Measurements from ENCODE around the gene HSPA1L. TPM values are rescaled to one million over a fixed set of nuclear protein-coding genes. Genes with fewer than 3 reads are reported as not detected.

Gene HSPA1L
- total and polyA plus RNA-seq, 2 experiments from 2014 or later = 0.44 to 0.83 TPM

DNA sequence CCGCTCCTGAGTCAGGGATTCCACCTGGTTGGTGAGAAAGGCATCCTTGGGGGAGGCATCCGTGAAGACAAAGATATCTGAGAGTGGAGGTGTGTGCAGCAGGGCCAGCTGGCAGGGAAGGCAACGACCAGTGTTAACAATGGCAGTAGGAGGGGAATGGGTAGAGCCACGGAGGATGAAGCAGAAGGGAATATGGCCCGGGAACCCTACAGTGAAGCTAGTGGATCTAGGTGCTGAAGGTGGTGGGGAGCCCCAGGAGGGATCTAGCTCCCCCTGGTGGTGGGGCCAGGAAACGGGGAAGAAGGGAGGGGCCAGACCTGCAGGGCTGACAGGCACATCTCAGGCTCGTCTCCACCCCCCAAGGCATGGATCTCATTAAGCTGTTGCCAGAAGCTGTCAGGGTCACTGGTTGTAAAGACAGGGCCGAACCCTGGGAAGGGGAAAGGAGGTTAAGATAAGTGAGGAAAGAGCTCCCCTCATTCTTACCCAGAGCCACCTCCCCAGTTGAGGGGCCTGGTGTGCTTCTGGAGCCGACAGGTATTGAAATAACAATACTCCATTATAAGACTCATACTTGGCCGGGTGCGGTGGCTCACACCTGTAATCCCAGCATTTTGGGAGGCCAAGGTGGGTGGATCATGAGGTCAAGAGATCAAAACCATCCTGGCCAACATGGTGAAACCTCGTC, 45.3 kb downstream of the HSPA1L start:
- H3K27me3 Mint-ChIP-seq (ENCODE audit: insufficient read depth, low read depth, poor library complexity) = peaks cover 22% of the 10 kb centered on the region
- Histone ChIP-seq H3K4me1 (ENCODE audit: insufficient read depth) (peaks cover 11% of the 10 kb centered on the region), H3F3A (replicated peaks; ENCODE audit: low read depth) (0 out of 2 replicates have a peak, but pooled peaks cover 2% of the 10 kb centered on the region), H3K9me2 (ENCODE audit: insufficient read depth) (no peaks in the 10 kb centered on the region), H3K27me3 (ENCODE audit: insufficient read depth) (no peaks in the 10 kb centered on the region), H4K20me1 (replicated peaks; ENCODE audit: insufficient read depth) (no peaks in the 10 kb centered on the region), H3K4me2 (no peak overlapping the region), H2AFZ (no peak overlapping the region), H3K4me3 (no peak overlapping the region), H3K36me3 (ENCODE audit: insufficient read depth) (no peaks in the 10 kb centered on the region), H3K79me2 (replicated peaks; ENCODE audit: insufficient read depth) (no peaks in the 10 kb centered on the region), H3K27ac (ENCODE audit: low read depth) (no peak overlapping the region)
- no peaks in the 10 kb centered on the region; the same call in 2 of the 3 replicates for H3K9me3 Mint-ChIP-seq
- ATAC-seq (peak; percentile 59), DNase-seq (ENCODE audit: low spot score) (peak; percentile 84)
- no peak overlapping the region for H3K27ac Mint-ChIP-seq
- H3K36me3 Mint-ChIP-seq (ENCODE audit: low read depth) = no peaks in the 10 kb centered on the region
- H3K4me1 Mint-ChIP-seq = peaks cover 13% of the 10 kb centered on the region; the same call in 2 of the 3 replicates
- TF ChIP-seq, protein P1, sequence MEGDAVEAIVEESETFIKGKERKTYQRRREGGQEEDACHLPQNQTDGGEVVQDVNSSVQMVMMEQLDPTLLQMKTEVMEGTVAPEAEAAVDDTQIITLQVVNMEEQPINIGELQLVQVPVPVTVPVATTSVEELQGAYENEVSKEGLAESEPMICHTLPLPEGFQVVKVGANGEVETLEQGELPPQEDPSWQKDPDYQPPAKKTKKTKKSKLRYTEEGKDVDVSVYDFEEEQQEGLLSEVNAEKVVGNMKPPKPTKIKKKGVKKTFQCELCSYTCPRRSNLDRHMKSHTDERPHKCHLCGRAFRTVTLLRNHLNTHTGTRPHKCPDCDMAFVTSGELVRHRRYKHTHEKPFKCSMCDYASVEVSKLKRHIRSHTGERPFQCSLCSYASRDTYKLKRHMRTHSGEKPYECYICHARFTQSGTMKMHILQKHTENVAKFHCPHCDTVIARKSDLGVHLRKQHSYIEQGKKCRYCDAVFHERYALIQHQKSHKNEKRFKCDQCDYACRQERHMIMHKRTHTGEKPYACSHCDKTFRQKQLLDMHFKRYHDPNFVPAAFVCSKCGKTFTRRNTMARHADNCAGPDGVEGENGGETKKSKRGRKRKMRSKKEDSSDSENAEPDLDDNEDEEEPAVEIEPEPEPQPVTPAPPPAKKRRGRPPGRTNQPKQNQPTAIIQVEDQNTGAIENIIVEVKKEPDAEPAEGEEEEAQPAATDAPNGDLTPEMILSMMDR (conservative IDR thresholded peaks at IDR 0.05; ENCODE audit: low read depth in 2 of 2) = peak; percentile 91 to 94
- TF ChIP-seq EZH2phosphoT487 (IDR thresholded peaks at IDR 0.05; ENCODE audit: unreplicated experiment) = no peak
- H3K4me3 Mint-ChIP-seq = no peak overlapping the region; the same call in 2 of the 3 replicates

DNA sequence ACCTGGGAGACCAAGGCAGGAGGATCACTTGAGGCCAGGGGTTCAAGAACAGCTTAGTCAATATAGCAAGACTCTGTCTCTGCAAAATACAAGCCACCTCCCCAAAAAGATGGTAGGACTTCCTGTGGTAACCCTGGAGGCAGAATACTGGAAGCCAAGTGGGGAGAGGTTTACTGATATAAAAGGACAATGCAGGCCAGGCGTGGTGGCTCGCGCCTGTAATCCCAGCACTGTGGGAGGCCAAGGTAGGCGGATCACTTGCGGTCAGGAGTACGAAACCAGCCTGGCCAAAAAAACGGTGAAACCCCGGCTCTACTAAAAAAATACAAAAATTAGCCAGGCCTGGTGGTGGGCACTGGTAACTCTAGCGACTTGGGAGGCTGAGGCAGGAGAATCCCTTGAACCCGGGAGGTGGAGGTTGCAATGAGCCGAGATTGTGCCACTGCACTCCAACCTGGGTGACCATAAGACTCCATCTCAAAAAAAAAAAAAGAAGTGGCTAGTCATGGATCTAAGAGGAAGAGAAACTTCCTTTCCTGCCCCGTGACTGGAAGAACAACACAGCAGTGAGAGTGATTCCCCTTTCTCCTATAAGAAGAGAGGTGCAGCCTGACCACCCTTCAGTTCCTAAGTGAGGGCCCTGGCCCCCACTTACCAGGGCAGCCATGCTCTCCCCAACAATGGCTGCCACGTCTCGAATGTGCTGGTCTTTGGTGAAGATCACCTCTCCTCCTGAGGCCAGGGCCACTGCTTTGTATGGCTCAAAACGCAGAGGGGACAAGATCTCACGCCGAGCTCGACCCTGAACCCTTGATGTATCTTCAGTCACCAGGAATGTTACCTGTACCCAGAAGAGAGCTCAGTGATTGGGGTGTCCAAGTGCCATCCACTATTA, 46.5 kb downstream of the HSPA1L start:
- no peak overlapping the region for H3K4me3 Mint-ChIP-seq
- Histone ChIP-seq H3K4me2 (no peak overlapping the region), H3K4me3 (no peak overlapping the region), H3F3A (replicated peaks; ENCODE audit: low read depth) (0 out of 2 replicates have a peak, but pooled peaks cover 2% of the 10 kb centered on the region), H3K27me3 (ENCODE audit: insufficient read depth) (no peaks in the 10 kb centered on the region), H3K4me1 (ENCODE audit: insufficient read depth) (peaks cover 11% of the 10 kb centered on the region), H3K27ac (ENCODE audit: low read depth) (no peak overlapping the region), H2AFZ (no peak overlapping the region), H3K9me2 (ENCODE audit: insufficient read depth) (no peaks in the 10 kb centered on the region), H3K36me3 (ENCODE audit: insufficient read depth) (no peaks in the 10 kb centered on the region), H4K20me1 (replicated peaks; ENCODE audit: insufficient read depth) (no peaks in the 10 kb centered on the region), H3K79me2 (replicated peaks; ENCODE audit: insufficient read depth) (no peaks in the 10 kb centered on the region)
- H3K36me3 Mint-ChIP-seq (ENCODE audit: low read depth) = no peaks in the 10 kb centered on the region; the same call in 2 of the 3 replicates
- H3K27me3 Mint-ChIP-seq (ENCODE audit: insufficient read depth, low read depth, poor library complexity) = peaks cover 19% of the 10 kb centered on the region
- H3K4me1 Mint-ChIP-seq = peaks cover 18% of the 10 kb centered on the region
- no peak for DNase-seq (ENCODE audit: low spot score)
- H3K27ac Mint-ChIP-seq = no peak overlapping the region
- ATAC-seq = no peak
- no peaks in the 10 kb centered on the region; the same call in 2 of the 3 replicates for H3K9me3 Mint-ChIP-seq
- no peak for TF ChIP-seq ZNF114 (CRISPR knock-in tag; IDR thresholded peaks at IDR 0.05)
- TF ChIP-seq, protein P2, sequence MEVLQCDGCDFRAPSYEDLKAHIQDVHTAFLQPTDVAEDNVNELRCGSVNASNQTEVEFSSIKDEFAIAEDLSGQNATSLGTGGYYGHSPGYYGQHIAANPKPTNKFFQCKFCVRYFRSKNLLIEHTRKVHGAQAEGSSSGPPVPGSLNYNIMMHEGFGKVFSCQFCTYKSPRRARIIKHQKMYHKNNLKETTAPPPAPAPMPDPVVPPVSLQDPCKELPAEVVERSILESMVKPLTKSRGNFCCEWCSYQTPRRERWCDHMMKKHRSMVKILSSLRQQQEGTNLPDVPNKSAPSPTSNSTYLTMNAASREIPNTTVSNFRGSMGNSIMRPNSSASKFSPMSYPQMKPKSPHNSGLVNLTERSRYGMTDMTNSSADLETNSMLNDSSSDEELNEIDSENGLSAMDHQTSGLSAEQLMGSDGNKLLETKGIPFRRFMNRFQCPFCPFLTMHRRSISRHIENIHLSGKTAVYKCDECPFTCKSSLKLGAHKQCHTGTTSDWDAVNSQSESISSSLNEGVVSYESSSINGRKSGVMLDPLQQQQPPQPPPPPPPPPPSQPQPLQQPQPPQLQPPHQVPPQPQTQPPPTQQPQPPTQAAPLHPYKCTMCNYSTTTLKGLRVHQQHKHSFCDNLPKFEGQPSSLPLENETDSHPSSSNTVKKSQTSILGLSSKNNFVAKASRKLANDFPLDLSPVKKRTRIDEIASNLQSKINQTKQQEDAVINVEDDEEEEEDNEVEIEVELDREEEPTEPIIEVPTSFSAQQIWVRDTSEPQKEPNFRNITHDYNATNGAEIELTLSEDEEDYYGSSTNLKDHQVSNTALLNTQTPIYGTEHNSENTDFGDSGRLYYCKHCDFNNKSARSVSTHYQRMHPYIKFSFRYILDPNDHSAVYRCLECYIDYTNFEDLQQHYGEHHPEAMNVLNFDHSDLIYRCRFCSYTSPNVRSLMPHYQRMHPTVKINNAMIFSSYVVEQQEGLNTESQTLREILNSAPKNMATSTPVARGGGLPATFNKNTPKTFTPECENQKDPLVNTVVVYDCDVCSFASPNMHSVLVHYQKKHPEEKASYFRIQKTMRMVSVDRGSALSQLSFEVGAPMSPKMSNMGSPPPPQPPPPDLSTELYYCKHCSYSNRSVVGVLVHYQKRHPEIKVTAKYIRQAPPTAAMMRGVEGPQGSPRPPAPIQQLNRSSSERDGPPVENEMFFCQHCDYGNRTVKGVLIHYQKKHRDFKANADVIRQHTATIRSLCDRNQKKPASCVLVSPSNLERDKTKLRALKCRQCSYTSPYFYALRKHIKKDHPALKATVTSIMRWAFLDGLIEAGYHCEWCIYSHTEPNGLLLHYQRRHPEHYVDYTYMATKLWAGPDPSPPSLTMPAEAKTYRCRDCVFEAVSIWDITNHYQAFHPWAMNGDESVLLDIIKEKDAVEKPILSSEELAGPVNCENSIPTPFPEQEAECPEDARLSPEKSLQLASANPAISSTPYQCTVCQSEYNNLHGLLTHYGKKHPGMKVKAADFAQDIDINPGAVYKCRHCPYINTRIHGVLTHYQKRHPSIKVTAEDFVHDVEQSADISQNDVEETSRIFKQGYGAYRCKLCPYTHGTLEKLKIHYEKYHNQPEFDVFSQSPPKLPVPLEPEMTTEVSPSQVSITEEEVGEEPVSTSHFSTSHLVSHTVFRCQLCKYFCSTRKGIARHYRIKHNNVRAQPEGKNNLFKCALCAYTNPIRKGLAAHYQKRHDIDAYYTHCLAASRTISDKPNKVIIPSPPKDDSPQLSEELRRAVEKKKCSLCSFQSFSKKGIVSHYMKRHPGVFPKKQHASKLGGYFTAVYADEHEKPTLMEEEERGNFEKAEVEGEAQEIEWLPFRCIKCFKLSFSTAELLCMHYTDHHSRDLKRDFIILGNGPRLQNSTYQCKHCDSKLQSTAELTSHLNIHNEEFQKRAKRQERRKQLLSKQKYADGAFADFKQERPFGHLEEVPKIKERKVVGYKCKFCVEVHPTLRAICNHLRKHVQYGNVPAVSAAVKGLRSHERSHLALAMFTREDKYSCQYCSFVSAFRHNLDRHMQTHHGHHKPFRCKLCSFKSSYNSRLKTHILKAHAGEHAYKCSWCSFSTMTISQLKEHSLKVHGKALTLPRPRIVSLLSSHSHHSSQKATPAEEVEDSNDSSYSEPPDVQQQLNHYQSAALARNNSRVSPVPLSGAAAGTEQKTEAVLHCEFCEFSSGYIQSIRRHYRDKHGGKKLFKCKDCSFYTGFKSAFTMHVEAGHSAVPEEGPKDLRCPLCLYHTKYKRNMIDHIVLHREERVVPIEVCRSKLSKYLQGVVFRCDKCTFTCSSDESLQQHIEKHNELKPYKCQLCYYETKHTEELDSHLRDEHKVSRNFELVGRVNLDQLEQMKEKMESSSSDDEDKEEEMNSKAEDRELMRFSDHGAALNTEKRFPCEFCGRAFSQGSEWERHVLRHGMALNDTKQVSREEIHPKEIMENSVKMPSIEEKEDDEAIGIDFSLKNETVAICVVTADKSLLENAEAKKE (CRISPR knock-in tag; IDR thresholded peaks at IDR 0.05) = no peak
- no peak for TF ChIP-seq EZH2phosphoT487 (IDR thresholded peaks at IDR 0.05; ENCODE audit: unreplicated experiment)
- TF ChIP-seq CREB1 (CRISPR knock-in tag; IDR thresholded peaks at IDR 0.05; ENCODE audit: low read depth) = no peak
- no peak for TF ChIP-seq POLR2AphosphoS5 (IDR thresholded peaks at IDR 0.05; ENCODE audit: low read depth)
- TF ChIP-seq NANOG (IDR thresholded peaks at IDR 0.05; ENCODE audit: borderline replicate concordance) = no peak
- TF ChIP-seq, protein P3, sequence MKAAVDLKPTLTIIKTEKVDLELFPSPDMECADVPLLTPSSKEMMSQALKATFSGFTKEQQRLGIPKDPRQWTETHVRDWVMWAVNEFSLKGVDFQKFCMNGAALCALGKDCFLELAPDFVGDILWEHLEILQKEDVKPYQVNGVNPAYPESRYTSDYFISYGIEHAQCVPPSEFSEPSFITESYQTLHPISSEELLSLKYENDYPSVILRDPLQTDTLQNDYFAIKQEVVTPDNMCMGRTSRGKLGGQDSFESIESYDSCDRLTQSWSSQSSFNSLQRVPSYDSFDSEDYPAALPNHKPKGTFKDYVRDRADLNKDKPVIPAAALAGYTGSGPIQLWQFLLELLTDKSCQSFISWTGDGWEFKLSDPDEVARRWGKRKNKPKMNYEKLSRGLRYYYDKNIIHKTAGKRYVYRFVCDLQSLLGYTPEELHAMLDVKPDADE (IDR thresholded peaks at IDR 0.05) = no peak
- no peak for TF ChIP-seq JUNB (IDR thresholded peaks at IDR 0.05; ENCODE audit: unreplicated experiment)
- no peak for TF ChIP-seq ZNF331 (CRISPR knock-in tag; IDR thresholded peaks at IDR 0.05; ENCODE audit: low read depth)

Data from GM23338 (cell line).